Dendritic cell treated with granulocyte-macrophage colony-stimulating factor and Interleukin-4, amounts not matched to agents 40 ng/mL and 50 ng/mL, for 4 days (primary cell): ENCODE results near the gene GPR156.
"Not testable (repeated sequence)": the region's sequence is repeated elsewhere in the genome, so short reads cannot be mapped to it uniquely, and the experiment has no call there.

Source experiments
- H3K27ac Mint-ChIP-seq: one replicate; pipeline ENCODE4 v1.8.0; 2022; ENCODE audit warnings: mild to moderate bottlenecking, mixed read lengths
- H3K27me3 Mint-ChIP-seq: one replicate; pipeline ENCODE4 v1.8.0; 2022; ENCODE audit warnings: mild to moderate bottlenecking, mixed read lengths
- H3K36me3 Mint-ChIP-seq: one replicate; pipeline ENCODE4 v1.8.0; 2022; ENCODE audit warnings: low read depth, mixed read lengths
- H3K4me1 Mint-ChIP-seq: one replicate; pipeline ENCODE4 v1.8.0; 2022; ENCODE audit warnings: low read depth, mixed read lengths
- H3K4me3 Mint-ChIP-seq: one replicate; pipeline ENCODE4 v1.8.0; 2022; ENCODE audit warnings: mild to moderate bottlenecking, moderate library complexity, mixed read lengths
- H3K9me3 Mint-ChIP-seq: one replicate; pipeline ENCODE4 v1.8.0; 2022; ENCODE audit warnings: mixed read lengths
- intact Hi-C: fragments of 100-400 bp; cut with micrococcal nuclease; formaldehyde crosslinking; loops from one replicate; pipeline ENCODE4 v1.15.0; 2022

GPR156 gene

DNA sequence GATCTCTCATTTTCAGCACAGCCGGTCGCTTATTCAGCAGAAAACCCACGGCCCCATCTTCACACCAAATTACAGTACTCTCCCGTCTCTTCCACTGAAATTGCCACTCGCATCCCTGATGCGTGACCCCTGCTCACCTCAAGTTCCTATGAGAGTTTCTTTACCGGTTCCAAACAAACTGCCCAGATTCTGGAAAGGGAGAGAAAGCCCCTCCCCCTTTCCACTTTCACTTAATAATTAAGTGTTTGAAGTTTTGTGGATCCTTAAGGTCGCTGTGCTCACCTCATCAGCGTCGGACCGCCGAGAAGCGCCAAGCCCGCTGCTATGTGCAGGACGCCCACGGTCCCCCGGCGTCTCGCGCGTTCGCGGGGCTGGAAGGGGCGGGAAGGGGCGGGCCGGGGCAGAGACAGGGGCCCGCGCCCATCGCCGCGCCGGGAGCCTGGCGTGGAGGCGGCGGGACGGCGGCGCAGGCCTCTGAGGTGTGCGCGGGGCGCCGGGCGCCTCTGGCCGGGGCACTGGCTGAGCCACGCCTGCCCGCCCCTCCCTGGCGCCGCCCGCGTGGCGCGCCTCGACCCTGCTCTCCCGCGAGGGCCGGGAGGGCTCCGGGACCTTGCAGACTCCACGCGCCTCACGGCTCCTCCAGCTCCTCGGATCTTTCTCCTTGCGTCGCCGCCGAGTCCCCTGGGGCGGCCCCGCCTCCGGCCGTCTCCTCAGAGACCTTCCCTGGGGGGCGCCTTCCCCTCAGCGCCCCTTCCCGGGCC is at the start of gene GPR156:
Gene GPR156, minus strand, starts transcription at position 476 of the 761 bp plus-strand sequence. CDS start 41,124 bp downstream, outside the sequence.
- Mint-ChIP-seq H3K27me3 (peaks cover 54% of the 10 kb centered on the region), H3K9me3 (peaks cover 5% of the 10 kb centered on the region), H3K4me3 (peak within 1 kb of the TSS; percentile 58)

DNA sequence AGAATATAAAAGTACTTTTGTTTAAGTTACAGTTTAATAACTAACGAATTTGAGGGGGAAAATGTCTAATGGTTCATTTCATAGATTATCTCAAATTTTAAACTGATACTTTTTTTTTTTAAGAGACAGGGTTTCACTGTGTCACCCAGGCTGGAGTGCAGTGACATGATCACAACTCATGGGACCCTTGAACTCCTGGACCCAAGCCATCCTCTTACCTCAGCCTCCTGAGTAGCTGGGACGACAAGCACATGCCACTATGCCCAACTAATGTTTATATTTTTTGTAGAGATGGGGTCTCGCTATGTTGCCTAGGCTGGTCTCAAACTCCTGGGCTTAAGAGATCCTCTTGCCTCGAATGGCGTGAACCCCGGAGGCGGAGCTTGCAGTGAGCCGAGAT is 47.6 kb upstream of the GPR156 start:
- H3K4me3 Mint-ChIP-seq, result no peak overlapping the region
- peaks cover 9% of the 10 kb centered on the region for H3K4me1 Mint-ChIP-seq
- peaks cover 46% of the 10 kb centered on the region for H3K36me3 Mint-ChIP-seq
- no peak overlapping the region for H3K27ac Mint-ChIP-seq
- no peaks in the 10 kb centered on the region for H3K27me3 Mint-ChIP-seq
- no peaks in the 10 kb centered on the region for H3K9me3 Mint-ChIP-seq
- intact Hi-C loops, result no loop called here

More for the DNA sequence above, at the start of gene GPR156:
- Mint-ChIP-seq H3K36me3 (no peaks in the 10 kb centered on the region), H3K4me1 (peaks cover 5% of the 10 kb centered on the region), H3K27ac (no peak within 1 kb of the TSS)
- intact Hi-C loops, result no loop called here

DNA sequence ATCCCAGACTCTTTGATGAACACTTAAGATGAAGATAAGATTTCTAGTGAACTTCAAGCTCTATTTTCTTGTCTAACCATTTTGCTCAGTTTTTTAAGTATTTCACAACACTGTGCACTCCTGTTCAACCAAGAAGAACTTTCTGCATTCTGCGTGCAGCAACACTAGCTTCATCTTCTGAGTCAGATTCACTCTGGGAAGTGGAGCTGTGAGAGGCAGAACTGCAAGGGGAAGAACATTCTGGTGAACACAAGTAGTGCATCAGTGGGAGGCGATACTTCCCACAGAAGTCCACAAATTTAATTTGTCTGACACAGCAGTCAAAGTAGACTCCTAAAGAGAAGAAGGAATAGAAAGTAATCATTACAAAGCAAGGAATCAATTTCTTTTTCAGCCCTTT is 46.1 kb upstream of the GPR156 start:
- H3K27me3 Mint-ChIP-seq, result no peaks in the 10 kb centered on the region
- H3K4me3 Mint-ChIP-seq, result no peak overlapping the region
- H3K36me3 Mint-ChIP-seq, result peaks cover 50% of the 10 kb centered on the region
- H3K4me1 Mint-ChIP-seq, result peaks cover 6% of the 10 kb centered on the region
- no peak overlapping the region for H3K27ac Mint-ChIP-seq
- intact Hi-C loops, result no loop called here
- H3K9me3 Mint-ChIP-seq, result no peaks in the 10 kb centered on the region

DNA sequence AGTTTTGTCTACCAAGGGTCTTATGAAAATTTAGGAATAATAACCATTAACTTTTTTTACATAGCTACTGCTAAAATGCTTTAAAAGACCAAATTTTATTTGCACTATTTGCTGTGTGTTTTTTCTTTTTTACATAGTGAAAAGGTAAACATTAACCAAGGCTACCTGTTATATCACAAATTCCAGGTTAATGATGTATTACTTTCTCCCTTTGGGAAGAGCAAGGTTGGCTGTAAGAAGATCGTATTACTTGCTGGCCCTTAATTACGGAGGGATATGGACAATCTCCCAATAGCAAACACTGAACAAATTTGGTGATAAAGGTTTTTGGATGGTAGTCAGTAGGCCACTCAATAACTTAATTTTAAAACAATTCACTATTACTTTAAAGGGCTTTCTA is 41.8 kb upstream of the GPR156 start:
- intact Hi-C loops, result loop anchor here (10.0 kb wide), 1 partner anchor 432 kb away; no protein-coding TSS in a partner anchor
- Mint-ChIP-seq H3K4me3 (no peak overlapping the region), H3K27ac (no peak overlapping the region), H3K27me3 (no peaks in the 10 kb centered on the region), H3K4me1 (peaks cover 15% of the 10 kb centered on the region), H3K36me3 (peaks cover 53% of the 10 kb centered on the region), H3K9me3 (no peaks in the 10 kb centered on the region)

DNA sequence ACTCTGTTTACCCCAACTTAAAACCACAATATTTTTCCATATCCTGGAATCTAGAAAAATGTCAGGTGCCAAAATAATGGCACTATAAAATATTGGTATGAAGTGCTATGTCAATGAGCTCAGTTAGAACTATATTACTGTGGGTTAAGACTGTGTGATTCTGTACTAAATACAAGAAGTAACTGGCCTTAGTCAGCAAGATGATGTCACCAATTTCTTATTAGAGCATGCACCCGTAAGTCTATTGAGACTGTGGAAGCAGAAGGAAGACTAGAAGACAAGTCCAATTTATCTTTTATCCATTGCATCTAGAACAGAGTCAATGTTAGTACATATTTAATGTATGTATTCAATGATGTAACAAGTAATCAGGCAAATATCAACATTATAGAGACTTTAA is 39.2 kb upstream of the GPR156 start:
- Mint-ChIP-seq H3K27me3 (no peaks in the 10 kb centered on the region), H3K36me3 (peaks cover 42% of the 10 kb centered on the region), H3K27ac (no peak overlapping the region), H3K9me3 (peaks cover 7% of the 10 kb centered on the region), H3K4me3 (no peak overlapping the region), H3K4me1 (peaks cover 9% of the 10 kb centered on the region)
- intact Hi-C loops, result loop anchor here (10.0 kb wide), 1 partner anchor 429 kb away; no protein-coding TSS in a partner anchor

DNA sequence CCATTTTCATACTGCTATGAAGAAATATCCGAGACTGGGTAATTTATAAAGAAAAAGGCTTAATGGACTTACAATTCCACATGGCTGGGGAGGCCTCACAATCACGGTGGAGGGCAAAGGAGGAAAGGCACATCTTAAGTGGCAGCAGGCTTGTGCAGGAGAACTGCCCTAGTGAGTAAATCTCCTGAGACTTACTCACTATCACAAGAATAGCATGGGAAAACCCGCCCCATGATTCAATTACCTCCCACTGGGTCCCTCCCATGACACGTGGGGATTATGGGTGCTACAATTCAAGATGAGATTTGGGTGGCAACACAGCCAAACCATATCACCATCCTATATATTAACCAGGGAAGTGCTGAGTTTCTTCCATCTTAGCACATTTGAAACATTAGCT is 38.7 kb upstream of the GPR156 start:
- not testable (repeated sequence) for H3K27ac Mint-ChIP-seq, H3K4me3 Mint-ChIP-seq, H3K27me3 Mint-ChIP-seq, H3K4me1 Mint-ChIP-seq
- peaks cover 11% of the 10 kb centered on the region for H3K9me3 Mint-ChIP-seq
- peaks cover 42% of the 10 kb centered on the region for H3K36me3 Mint-ChIP-seq
- intact Hi-C loops, result loop anchor here (10.0 kb wide), 1 partner anchor 429 kb away; no protein-coding TSS in a partner anchor

DNA sequence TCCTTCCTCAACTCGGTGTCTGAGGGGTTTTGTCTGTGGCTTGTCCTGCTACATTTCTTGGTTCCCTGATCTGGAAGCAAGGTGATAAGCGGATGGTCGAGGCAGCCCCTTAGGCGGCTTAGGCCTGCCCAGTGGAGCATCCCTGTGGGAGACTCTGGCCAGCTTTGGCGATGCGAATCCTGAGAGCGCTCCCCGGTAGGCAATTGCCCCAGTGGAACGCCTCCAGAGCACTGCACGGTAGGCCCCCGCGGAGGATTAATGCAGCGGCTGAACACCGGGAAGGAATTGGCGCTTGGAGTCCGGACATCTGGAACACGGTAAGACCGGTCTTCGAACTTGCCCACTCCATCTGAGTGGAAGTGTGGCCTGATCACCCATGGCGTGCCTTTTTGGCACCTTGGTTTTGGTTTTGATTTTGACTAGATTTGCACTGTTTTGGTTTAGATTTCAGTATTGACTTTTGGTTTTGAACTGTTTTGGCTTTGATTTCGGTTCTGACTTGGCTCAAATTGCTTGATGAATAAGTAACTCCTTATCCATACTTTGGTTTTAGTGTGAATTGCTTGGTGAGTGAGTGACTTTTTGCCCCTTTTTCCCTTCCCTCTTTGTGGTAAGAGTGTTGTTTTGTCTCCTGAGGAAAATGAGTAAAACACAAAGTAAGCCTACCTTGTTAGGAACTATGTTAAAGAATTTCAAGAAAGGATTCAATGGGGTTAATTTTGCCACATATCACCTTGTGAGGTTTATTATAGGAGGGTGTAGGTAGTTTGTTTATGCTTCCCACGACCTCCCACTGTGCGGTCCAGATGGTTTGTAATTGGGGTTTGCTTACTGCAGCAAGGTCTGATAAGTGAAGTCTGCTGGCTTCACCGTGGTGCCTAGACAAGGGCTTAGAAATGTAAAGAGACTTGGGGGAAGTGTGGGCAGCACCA is 27.1 kb upstream of the GPR156 start:
- Mint-ChIP-seq H3K27ac (no peak overlapping the region), H3K9me3 (peaks cover 36% of the 10 kb centered on the region), H3K27me3 (peaks cover 4% of the 10 kb centered on the region), H3K36me3 (peaks cover 14% of the 10 kb centered on the region), H3K4me3 (no peak overlapping the region), H3K4me1 (no peaks in the 10 kb centered on the region)
- intact Hi-C loops, result no loop called here

DNA sequence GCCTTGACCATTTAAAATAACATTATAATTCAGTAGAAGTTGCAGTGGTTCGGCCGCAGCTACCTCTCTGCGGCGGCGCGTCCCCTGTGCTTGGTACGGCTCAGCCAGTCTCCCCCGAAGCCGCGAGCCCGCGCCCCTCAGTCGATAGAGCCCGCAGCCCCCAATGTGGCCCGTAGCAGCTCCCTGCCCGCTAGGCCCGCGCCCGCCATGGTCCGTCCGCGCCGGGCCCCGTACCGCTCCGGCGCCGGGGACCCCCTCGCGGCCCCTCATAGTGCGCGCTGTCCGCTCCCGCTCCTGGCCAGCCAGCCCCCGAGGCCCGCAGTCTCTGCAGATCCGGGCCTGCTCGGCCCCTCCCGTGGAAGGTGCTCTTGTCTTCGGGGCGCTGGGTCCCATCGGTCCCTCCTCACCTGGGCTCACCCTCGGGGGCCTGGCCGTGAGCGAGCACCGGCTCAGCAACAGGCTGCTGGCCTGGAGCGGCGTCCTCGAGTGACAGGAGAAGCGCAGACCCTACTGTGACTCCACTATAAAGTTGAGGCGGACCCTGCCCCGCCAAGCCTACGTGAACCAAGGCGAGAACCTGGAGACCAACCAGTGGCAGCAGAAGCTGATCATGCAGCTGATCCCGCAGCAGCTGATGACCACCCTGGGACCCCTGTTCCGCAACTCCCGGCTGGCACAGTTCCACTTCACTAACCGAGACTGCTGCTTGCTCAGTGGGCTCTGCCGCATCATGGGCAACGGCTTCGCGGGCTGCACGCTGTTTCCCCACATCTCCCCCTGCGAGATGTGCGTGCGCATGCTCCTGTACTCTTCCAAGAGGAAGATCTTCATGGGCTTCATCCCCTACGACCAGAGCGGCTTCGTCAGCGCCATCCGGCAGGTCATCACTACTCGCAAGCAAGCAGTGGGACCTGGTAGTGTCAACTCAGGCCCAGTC is 21.8 kb upstream of the GPR156 start:
- no peaks in the 10 kb centered on the region for H3K36me3 Mint-ChIP-seq
- peaks cover 12% of the 10 kb centered on the region for H3K27me3 Mint-ChIP-seq
- H3K27ac Mint-ChIP-seq, result no peak overlapping the region
- no peak overlapping the region for H3K4me3 Mint-ChIP-seq
- intact Hi-C loops, result no loop called here
- H3K4me1 Mint-ChIP-seq, result no peaks in the 10 kb centered on the region
- H3K9me3 Mint-ChIP-seq, result peaks cover 13% of the 10 kb centered on the region

DNA sequence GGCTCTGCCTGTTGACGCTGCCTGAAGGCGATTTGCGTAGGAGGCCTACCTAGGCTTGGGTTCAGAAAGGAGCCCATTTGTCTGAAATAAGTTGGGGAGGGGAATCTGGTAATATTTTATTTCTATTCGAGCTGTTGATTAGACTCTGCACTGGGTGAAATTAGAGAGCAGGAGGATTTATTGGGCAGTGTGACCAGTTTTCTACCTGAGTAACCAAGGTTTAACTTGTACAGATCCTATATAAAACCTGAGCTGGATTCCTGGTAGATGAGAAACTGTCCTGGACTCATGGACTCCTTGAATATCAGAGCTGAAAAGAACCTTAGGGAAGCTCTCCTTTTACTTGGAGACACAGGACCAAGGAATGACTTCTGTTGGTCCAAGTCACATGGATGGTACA is 19.6 kb upstream of the GPR156 start:
- Mint-ChIP-seq H3K9me3 (peaks cover 13% of the 10 kb centered on the region), H3K27ac (no peak overlapping the region), H3K27me3 (peaks cover 11% of the 10 kb centered on the region), H3K36me3 (no peaks in the 10 kb centered on the region), H3K4me1 (no peaks in the 10 kb centered on the region), H3K4me3 (no peak overlapping the region)
- intact Hi-C loops, result no loop called here

DNA sequence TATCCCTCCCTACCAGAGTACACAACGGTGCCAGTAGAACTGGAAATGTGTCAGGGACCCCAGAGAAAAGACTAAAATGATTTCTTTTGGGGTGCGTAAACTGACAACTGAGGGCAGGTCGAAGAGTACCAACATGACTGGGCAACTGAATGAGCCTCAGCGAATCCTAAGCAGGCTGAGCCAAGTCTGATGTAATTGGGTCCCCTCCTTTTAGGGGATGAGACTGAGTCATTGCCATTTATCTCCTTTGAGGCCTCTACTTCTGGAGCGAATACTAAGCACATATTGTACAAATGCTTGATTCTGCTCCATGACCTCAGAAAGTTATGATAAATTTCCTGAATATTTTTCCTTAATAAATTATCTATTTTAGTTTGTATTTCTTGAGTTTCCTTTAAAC is 17.3 kb upstream of the GPR156 start:
- H3K36me3 Mint-ChIP-seq, result no peaks in the 10 kb centered on the region
- peaks cover 10% of the 10 kb centered on the region for H3K27me3 Mint-ChIP-seq
- intact Hi-C loops, result no loop called here
- no peak overlapping the region for H3K27ac Mint-ChIP-seq
- H3K9me3 Mint-ChIP-seq, result peaks cover 7% of the 10 kb centered on the region
- H3K4me3 Mint-ChIP-seq, result no peak overlapping the region
- no peaks in the 10 kb centered on the region for H3K4me1 Mint-ChIP-seq

DNA sequence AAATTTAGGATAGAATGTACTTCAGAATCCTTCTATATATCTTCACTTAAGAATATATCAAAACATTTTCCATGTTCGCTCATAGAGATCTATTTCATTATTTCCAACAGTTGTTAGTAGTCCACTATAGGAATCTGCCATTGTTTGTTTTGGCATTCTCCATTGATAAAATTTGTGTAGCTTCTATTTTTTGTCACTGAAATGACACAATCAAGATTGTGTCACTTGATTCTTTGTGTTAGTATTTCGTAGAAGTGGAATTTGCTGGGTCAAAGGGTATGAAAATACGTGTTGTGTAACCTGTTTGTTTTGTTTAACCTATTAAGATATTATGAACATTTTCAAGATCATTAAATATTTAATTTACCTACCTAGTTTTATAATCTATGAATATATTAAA is 15.9 kb upstream of the GPR156 start:
- no peaks in the 10 kb centered on the region for H3K4me1 Mint-ChIP-seq
- no peaks in the 10 kb centered on the region for H3K36me3 Mint-ChIP-seq
- intact Hi-C loops, result no loop called here
- H3K27me3 Mint-ChIP-seq, result peaks cover under 1% of the 10 kb centered on the region
- H3K4me3 Mint-ChIP-seq, result no peak overlapping the region
- H3K27ac Mint-ChIP-seq, result no peak overlapping the region
- H3K9me3 Mint-ChIP-seq, result no peaks in the 10 kb centered on the region

DNA sequence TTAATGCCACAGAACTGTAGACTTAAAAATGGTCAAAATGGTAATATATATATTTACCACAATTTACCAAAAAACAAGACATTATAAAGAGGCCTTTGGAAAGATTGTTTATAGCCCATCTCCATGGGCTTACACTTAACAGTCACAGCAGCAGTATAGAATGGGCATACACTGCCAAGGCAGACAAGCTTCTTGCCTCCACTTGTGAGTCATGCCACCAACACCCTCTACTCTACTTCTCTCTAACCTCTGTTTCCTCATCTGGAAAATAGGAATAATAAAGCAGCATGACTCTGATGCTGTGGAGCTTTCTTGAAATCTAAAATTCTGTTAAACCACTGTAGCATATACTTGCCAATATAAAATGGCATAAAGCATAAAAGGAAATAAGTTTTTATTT is 14.4 kb upstream of the GPR156 start:
- Mint-ChIP-seq H3K36me3 (no peaks in the 10 kb centered on the region), H3K4me1 (no peaks in the 10 kb centered on the region), H3K4me3 (no peak overlapping the region), H3K27ac (no peak overlapping the region), H3K27me3 (no peaks in the 10 kb centered on the region), H3K9me3 (no peaks in the 10 kb centered on the region)
- intact Hi-C loops, result no loop called here

DNA sequence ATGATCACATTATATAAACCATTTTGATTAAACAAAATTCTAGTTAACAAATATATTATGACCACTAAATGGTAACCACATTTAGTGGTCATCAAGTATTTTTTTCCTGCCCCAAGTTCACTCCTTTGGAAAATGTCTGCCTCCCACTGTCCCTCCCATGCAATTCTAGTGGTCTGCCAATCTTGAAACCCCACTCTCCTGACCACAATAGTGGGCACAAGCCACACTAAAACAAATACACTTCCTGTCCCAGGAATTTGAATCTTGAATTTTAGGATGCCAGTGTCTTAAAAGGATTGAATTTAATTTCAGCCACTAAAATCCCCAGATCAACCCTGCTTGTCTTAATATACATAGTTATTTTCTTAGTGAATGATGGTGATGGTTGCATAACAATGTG is 14.0 kb upstream of the GPR156 start:
- no peaks in the 10 kb centered on the region for H3K36me3 Mint-ChIP-seq
- no peaks in the 10 kb centered on the region for H3K4me1 Mint-ChIP-seq
- H3K4me3 Mint-ChIP-seq, result no peak overlapping the region
- peaks cover 2% of the 10 kb centered on the region for H3K9me3 Mint-ChIP-seq
- H3K27ac Mint-ChIP-seq, result no peak overlapping the region
- intact Hi-C loops, result no loop called here
- no peaks in the 10 kb centered on the region for H3K27me3 Mint-ChIP-seq
